HG03045 (cell line): Measurements from ENCODE around the gene NUDCD2.
"Not testable (repeated sequence)": the region's sequence is repeated elsewhere in the genome, so short reads cannot be mapped to it uniquely, and the experiment has no call there.

Experiments used
- ATAC-seq: cut with Tn5 transposase; IDR thresholded peaks from one replicate; pipeline ENCODE4 v1.9.1; 2021; ENCODE audit warnings: mild to moderate bottlenecking, moderate library complexity; ENCODE audit not compliant: unreplicated experiment

Gene NUDCD2

DNA sequence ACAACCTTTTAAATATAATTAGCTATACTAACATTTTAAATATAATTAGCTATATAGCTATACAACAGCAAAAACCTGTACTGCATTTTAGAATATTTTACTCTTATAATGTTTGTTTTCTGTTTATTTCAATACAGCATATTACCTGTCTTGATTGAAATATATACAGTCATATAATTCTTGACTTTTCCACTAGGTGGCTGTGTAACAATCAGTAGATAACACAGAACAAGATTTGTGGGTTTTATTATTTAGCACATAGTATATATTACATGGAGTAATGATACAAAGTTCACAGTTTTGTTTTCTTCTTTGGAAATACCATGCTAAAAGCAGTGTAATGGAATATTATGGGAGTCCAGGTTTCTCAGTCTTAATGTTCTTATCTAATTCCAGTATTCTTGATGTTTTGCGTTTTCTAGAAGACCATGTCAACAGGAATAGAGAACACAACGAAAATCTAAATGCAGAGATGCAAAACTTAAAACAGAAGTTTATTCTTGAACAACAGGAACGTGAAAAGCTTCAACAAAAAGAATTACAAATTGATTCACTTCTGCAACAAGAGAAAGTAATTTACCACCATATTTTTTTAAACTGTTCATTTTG is 13.8 kb upstream of the NUDCD2 start:
- no peak for ATAC-seq

DNA sequence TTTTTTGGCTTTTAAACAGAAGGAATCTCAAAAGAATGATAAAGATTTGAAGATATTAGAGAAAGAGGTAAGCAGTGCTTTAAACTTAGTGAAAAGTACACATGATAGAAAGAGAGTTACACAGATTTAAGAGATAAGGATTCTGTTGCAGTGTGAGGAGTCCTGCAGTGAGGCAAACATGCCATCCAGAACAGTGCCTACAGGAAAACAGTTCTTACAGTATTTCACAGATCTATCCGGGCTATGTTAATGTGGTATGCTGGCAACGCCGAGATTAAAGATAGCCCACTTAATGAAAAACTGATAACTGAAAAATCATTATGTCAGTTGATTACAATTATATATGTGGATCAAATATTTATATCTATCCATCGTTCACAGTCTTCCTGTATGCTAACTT is 7.8 kb upstream of the NUDCD2 start:
- no peak for ATAC-seq

DNA sequence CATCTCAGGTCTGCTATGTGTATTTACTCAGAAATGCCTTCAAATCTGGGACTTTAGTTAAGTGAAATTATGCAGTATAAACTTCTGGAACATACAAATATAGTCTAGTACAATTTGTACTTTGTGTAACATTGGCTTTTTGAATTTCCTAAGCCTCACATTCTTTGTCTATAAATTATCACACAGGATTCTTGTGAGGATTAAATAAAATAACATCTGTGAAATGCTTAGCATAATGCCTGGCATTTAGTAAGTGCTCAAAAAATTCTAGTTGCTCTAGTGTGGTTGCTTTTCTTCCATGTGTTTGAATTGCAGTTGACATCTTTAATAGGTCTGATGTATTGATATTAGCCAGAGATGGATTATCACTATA is 3.1 kb upstream of the NUDCD2 start:
- ATAC-seq = no peak

DNA sequence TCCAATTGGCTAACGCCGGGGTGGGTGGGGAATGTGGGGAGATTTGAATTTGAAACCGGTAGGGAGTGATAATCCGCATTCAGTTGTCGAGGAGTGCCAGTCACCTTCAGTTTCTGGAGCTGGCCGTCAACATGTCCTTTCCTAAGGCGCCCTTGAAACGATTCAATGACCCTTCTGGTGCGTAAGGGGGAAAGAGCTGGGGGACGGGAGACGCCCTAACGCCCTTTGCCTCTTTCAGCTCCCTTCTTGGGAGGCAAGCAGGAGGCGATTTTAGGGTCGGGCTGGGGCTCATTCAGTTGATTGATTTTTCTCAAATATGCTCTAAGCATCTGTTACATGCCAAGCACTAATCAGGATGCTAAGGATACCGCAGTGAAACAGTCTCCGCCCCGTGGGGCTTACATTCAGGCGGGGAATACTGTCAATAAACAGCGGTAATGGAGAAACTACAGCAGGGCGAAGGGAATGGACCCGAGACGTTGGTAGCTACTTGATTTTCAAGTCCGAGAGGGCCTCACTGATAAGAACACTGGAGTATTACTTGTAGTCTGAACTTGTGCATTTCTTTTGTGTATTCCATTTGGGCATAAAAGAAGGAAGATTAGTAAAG is 765 bp upstream of the NUDCD2 start, which contains the start of gene HMMR:
Gene HMMR (plus strand): TSS at position 71 of the 610 bp plus-strand sequence. CDS start 61 bp downstream, at position 132.
- ATAC-seq = no peak

DNA sequence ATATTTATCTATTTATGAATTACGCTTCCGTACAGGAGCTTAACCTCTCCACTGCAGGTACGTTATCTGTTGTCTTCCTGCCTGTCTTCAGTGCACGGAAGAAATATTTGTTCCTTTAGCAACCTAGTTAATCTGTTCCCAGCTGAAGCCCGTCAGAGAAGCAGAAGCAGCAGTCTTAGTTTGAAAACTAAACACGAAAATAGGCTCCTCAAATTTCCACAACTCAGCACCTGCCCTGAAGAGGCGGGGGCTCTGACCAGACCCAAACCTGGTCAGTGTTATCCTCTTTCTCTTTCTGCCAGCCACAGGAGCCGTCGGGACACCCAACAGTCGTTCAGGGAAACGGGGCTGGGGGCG is 462 bp downstream of the NUDCD2 start:
- ATAC-seq = peak; percentile 4

DNA sequence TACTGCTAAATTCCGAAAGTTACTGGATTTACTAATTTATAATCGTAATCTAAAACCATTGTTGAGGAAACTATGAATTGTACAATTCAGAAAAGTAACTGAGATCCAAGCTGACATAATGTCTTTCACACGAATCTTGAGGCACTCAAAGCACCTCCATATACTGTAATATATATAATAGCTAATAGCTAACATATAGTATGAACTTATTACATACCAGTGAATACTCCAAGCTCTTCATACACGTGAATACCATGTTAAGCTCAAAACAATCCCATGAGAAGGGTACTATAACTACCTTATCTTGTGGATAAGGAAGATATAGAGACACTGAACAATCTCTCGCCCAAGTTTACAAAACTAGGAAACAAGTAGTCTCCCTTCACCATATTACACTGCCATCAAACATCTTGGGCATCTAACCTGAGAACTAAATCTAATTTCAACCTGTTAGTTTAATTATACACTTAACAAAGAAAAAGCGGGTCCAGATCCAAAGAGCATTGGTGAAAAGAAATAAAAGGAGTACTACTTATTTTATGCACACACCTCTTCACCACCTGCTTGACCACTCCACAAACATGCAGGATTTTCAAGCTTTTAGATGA is 1.0 kb downstream of the NUDCD2 start:
- no peak for ATAC-seq

DNA sequence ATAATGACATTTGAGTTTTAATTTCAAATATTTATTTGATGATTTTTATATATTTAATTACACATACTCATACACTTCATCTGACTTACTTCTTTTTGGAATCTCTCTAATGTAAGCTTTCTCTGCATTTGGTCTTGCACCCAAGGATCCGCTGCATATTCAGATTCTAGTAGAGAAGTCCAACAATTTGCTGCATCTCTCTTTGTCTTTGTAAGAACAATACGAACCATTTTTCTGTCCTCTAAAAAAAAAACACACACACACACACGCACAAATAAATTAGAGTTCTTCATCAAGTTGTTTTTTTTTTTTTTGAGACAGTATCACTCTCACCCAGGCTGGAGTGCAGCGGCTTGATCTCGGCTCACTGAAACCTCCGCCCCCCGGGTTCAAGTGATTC is 3.1 kb downstream of the NUDCD2 start:
- no peak for ATAC-seq

DNA sequence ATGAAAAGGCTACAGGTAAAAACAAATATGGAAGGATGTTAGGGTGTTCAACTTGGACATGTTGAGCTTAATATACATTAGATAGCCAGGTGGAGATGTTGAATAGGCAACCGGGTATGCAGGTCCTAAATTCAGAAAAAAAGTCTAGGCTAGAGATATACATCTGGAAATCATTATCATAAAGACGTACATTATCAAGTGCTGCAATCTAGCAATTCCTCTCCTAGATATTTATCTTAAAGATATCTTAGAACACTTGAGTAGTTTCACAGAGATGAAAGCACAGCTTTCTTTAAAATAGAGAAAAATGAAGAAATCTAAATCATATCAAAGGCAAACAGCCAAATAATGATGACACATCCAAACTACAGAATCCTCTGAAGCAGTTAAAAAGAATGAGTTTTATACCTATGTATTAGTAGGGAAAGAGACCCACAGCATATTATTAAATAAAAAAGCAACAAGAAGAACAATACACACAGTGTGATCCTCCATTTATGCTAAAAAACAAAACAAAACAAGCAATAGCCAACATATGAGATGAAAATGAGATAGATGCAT is 3.8 kb downstream of the NUDCD2 start:
- no peak for ATAC-seq

DNA sequence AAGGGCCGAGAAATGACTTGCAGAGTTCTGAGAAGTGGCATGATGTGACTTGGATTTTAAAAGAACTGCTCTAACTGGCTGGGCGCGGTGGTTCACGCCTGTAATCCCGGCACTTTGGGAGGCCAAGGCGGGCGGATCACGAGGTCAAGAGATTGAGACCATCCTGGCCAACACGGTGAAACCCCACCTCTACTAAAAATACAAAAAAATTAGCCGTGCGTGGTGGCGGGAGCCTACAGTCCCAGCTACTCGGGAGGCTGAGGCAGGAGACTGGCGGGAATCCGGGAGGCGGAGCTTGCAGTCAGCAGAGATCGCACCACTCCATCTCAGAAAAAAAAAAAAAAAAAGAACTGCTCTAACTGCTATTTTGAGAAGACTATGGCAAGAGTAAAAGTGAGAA is 4.5 kb downstream of the NUDCD2 start:
- ATAC-seq = not testable (repeated sequence)

DNA sequence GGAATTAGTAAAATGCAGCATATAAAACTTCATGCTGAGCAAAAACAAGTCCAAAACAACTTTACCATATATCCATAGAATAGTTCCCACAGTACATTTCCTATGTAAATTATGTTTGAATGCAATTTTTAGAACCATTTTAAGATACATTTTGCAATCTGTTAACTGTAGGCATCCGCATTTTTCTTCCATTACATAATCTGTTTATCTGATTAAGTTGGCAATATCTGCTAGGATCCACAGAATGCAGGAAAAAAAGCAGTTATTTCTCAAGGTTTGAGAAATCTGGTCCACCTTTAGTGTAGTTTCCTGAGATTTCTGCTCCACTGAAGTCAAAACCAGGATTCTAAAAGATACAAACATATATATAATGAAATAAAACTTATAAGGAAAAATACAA is 6.2 kb downstream of the NUDCD2 start:
- no peak for ATAC-seq

DNA sequence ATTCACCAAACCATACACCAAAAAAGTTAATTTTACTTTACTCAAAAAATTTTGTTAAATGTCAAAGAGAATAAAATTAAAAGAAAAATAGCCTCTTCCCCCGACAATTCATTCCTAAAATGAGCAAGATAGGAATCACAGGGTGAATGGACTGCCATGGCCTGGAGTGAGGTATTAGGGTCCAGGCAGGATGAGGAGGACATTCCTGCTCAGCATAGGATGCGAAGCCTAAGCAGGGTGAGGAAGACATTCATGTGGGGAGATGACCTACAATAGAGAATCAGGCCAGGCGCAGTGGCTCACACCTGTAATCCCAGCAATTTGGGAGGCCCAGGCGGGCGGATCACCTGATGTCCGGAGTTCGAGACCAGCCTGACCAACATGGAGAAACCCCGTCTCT is 8.4 kb downstream of the NUDCD2 start:
- no peak for ATAC-seq

DNA sequence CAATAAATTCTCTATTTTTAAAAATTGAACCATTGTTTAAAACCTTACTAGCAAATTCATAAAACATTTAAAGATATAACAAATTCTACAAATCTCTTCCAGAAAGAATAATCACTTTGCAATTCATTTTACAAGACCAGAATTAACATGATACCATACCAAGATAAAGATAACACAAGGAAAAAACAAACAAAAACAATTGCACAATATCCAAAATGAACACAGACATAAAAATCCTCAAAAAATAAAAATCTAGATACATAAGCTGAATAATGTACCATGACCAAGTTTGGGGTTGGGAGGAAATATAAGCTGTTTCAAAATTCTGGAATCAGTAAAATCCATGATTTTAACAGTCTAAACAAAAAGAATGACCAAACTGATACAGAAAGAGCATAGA is 11.4 kb downstream of the NUDCD2 start:
- no peak for ATAC-seq

DNA sequence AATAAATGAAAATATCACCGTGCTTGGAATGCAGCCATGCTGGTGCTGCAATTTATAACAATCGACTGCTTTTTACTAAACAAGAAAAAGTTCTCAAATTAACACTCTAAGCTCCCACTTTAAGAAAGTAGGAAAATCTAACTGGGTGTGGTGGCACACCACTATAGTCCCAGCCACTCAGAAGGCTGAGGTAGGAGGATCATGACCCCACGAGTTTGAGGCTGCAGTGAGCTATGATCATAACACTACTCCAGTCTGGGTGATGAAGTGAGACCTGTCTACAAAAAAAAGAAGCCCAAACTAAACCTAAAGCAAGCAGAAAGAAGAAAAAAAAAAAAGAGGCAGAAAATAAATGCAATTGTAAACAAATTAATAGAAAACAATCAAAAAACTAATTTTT is 12.0 kb downstream of the NUDCD2 start:
- ATAC-seq = no peak

DNA sequence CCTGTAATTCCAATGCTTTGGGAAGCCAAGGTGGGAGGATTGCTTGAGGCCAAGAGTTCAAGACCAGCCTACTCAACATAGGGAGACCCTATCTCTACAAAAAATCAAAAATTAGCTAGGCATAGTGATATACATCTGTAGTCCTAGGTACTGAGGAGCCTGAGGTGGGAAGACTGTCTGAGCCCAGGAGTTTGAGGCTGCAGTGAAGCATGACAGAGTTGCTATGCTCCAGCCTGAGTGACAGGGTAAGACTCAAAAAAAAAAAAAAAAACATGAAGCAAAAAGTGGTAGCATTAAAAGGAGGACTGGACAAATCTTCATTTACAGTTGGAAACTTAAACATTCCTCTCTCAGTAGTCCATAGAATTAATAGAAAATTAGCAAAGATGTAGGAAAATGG is 12.7 kb downstream of the NUDCD2 start:
- ATAC-seq = no peak

DNA sequence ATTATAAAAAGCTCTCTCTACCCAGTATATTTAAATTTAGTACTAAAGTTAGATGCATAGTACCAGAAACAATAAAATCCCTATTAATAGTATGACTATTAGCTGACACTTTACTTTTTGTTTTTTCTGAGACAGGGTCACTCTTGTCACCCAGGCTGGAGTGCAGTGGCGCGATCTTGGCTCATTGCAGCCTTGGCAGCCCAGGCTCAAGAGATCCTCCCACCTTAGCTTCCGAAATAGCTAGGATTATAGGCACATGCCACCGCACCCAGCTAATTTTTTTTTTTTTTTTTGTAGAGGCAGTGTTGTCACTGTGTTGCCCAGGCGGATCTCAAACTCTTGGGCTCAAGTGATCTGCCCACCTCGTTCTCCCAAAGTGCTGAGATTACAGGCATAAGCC is 14.6 kb downstream of the NUDCD2 start:
- ATAC-seq = no peak

DNA sequence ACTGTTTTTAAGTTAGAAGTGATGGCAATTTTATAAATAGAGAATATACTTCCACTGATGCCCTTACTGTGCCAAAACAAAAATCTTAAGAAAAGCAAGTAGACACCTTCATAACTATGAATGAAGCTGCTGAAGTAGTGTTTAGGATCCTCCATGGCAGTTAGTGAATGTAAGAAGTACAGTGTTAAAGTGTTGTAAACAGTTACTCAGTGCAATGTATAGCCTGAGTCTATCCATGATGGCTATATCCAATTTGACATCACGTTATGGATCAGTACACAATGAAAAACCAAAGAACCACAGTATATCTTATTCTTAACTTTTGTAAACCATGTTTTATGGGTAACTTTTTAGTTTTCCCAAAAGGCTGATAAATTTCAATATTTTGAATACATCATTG is 15.4 kb downstream of the NUDCD2 start:
- no peak for ATAC-seq

DNA sequence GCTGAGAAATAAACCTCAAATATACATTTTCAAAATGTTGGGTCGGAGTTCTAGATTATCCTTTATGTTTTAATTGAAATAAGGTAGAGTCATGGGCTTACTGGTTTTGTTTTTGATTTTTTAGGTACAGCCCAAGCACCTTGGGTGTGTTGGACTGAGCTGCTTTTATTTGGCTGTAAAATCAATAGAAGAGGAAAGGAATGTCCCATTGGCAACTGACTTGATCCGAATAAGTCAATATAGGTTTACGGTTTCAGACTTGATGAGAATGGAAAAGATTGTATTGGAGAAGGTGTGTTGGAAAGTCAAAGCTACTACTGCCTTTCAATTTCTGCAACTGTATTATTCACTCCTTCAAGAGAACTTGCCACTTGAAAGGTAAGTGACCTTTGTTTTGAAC is 18.9 kb downstream of the NUDCD2 start:
- no peak for ATAC-seq

DNA sequence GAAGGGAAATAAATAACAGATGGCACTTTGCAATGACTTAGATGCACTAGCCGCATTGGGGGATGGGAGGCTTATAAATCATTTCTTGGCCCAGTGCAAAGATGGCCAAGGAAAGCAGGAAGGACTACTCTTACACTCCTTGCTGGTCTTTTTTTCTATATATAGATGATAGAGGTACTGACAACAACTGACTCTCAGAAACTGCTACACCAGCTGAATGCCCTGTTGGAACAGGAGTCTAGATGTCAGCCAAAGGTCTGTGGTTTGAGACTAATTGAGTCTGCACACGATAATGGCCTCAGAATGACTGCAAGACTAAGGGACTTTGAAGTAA is 20.8 kb downstream of the NUDCD2 start:
- ATAC-seq = no peak

DNA sequence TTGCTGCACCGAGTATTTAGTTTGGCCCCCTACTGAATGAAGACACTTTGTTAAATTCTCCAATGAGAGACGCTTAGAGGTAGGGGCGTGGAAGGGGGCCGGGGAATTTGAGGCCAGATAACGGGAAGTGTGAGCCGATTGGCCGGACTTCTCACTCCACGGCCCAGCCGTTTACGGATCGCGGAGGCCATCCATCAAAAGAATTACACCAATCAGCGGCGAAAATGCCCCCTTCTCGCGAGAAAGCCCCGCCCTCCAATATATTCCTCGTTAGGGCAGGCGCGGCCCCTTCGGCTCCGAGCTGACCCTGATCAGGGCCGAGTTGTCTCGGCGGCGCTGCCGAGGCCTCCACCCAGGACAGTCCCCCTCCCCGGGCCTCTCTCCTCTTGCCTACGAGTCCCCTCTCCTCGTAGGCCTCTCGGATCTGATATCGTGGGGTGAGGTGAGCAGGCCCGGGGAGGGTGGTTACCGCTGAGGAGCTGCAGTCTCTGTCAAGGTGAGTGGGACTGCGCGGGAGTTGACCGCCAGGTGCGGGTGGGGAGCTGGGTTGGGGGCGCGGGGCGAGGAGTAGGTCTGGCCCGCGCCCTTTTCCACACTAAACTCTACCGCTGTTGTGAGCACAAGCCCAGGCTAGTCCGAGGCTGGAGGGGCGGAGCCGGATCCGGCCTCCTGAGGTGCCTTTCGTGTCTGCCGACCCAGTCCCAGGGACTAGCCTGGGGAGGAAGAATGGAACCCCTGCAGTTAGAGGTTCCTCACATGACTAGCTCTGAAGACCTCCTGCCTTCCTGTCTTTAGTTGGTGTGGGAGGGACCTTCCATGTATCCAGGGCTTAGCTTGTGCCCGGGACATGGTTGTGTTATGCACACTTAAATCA is 22.4 kb downstream of the NUDCD2 start, which contains the start of gene CCNG1:
Gene CCNG1 (plus strand): TSS at position 287 of the 874 bp plus-strand sequence. CDS start 1,662 bp downstream, outside the sequence.
- ATAC-seq = peak; percentile 98

DNA sequence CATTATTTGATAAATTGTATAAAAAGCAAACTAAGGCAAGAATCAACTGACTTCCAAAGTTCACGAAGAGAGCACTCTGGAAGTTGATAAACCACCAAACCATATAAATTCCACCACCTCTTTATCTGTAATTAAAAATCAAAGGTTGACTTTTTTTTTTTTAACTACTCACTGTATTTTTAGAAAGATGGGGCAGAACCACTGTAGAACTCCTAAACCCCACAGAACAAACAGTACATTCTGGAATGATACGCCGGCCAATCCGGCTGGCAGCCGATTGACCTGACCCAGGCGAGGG is 22.9 kb downstream of the NUDCD2 start:
- no peak for ATAC-seq

DNA sequence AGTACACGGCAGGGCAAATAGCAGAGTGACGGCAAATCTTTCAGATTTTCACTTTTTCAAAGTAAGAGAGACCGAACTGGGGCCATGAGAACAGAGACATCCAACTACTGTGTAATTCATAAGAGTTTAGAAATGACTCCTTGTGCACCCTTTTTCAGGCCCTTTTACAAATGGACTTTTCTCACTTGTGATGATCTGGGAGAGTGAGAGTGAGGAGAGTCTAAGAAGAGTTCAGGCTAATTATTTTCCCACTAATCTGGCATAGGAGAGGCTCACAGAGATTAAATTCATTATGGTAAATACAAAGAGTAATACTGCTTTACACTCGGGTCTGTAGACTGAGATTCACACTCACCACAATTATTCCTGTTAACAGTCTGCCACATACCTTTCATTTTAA is 23.4 kb downstream of the NUDCD2 start:
- no peak for ATAC-seq

DNA sequence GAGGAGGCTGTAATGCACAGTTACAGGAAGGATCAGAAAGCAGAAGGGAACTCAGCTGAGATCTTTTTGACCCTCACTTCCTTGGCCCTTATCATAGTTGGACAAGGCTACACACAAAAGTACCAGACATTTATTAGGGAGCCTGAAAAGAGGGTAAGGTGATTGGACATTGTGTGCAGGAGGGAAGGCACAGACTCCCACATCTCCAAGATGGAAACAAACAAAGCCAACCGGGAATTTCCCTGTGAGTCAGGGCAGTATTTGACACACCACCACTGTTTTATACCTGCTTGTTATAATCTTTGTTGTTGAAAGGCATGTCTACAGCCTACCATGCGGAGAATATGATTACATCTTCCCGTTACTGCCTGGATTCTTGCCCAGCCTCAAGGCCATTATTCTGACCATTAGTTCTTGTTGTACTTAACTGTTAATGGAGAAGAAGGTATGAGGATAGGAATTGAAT is 25.5 kb downstream of the NUDCD2 start:
- ATAC-seq = no peak
